Transverse colon (tissue), 4 donors: Measurements from ENCODE around the gene TMEM151A.

Experiments used
- CTCF ChIP-seq, 5 experiments: fragments of 200-600 bp in 3 of 5; fragments of 450-650 bp in 2 of 5; sonication (generic) in 3 of 5; IDR thresholded peaks; 1 replicate in 2 of 5; 2 replicates in 3 of 5; pipeline ENCODE4 v1.5.1; 2016 to 2017; ENCODE audit warnings: antibody characterized with exemption in 5 of 5, inconsistent platforms in 3 of 5, mild to moderate bottlenecking in 2 of 5, moderate library complexity in 1 of 5
- EP300 ChIP-seq: sonication (generic); formaldehyde crosslinking; IDR thresholded peaks from one replicate; pipeline ENCODE4 v1.6.1; 2017; ENCODE audit warnings: antibody characterized with exemption, low read depth
- POLR2A ChIP-seq: fragments of 450-650 bp; IDR thresholded peaks from one replicate; pipeline ENCODE4 v1.6.1; 2016; ENCODE audit warnings: antibody characterized with exemption, mild to moderate bottlenecking, moderate library complexity
- POLR2AphosphoS5 ChIP-seq, 3 donors: sonication (generic); formaldehyde crosslinking; IDR thresholded peaks; one replicate each; pipeline ENCODE4 v1.6.1; 2016; ENCODE audit warnings: antibody characterized with exemption in 3 of 3

DNA sequence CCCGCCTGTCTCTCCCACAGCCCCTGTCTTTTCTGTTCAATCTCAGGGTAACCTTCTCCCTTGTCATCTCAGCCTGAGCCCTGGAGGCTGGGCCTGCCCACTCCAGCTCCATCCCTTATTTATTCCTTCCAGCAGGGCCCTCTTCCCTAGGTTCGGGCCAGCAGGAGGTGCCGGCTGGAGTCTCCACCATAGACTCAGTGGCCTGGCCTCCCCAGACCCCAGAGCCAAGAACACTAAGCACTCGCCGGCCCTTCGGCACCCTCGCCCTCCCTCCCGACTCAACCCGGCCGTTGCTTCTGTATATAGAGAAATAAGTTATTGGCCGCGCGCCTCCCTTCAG is 24.7 kb upstream of the TMEM151A start:
- TF ChIP-seq CTCF (IDR thresholded peaks at IDR 0.05) (no peak), EP300 (no peak), POLR2AphosphoS5 (IDR thresholded peaks at IDR 0.05) (no peak), POLR2A (no peak)
